CD4-positive, alpha-beta memory T cell (primary cell): ENCODE measurements around the gene ROM1. TPM values are rescaled to one million over a fixed set of nuclear protein-coding genes. Genes with fewer than 3 reads are reported as not detected.
A peak's percentile ranks its signal among the peaks of the same experiment; 100 is the strongest.
"Not testable (repeated sequence)": the region's sequence is repeated elsewhere in the genome, so short reads cannot be mapped to it uniquely, and the experiment has no call there.

ENCODE experiments used
- CTCF ChIA-PET: fragments of 350-600 bp; sonication (Branson Sonifier 250); formaldehyde crosslinking; loops from one replicate; lab custom pipeline; 2021; ENCODE audit warnings: inconsistent platforms; ENCODE audit not compliant: partially characterized antibody; lab: Charles Lee
- POLR2A ChIA-PET: fragments of 350-600 bp; sonication (Branson Sonifier 250); formaldehyde crosslinking; loops from one replicate; lab custom pipeline; 2021; ENCODE audit not compliant: partially characterized antibody; lab: Charles Lee
- DNase-seq, 5 donors: peaks; one replicate each; pipeline versions ENCODE4 v3.0.0 to v3.0.0-alpha.2; 2020 to 2022; ENCODE audit warnings: mixed read lengths in 1 of 5
- H3K27ac ChIP-seq: one replicate; pipeline ENCODE4 v1.7.0; 2013; ENCODE audit warnings: low read depth, low read length
- H3K27me3 ChIP-seq: 2 replicates; pipeline ENCODE4 v1.7.0; 2013; ENCODE audit warnings: mild to moderate bottlenecking, low read length, moderate library complexity; ENCODE audit not compliant: insufficient read depth
- H3K36me3 ChIP-seq: 2 replicates; pipeline ENCODE4 v1.7.0; 2013; ENCODE audit warnings: mild to moderate bottlenecking, low read length, moderate library complexity; ENCODE audit not compliant: insufficient read depth
- H3K4me1 ChIP-seq: 2 replicates; pipeline ENCODE4 v1.7.0; 2013; ENCODE audit warnings: mild to moderate bottlenecking, low read length, moderate library complexity; ENCODE audit not compliant: insufficient read depth
- H3K4me3 ChIP-seq, 2 donors: one replicate each; pipeline ENCODE4 v1.7.0; 2013; ENCODE audit warnings: low read length in 2 of 2, mild to moderate bottlenecking in 1 of 2
- H3K9me3 ChIP-seq, 2 donors: one replicate each; pipeline ENCODE4 v1.7.0; 2013; ENCODE audit warnings: low read length in 2 of 2, control low read depth in 1 of 2; ENCODE audit not compliant: control insufficient read depth in 1 of 2
- H3K27ac Mint-ChIP-seq, 7 donors: one replicate each; pipeline ENCODE4 v1.8.0; 2020 to 2021; ENCODE audit warnings: mixed read lengths in 7 of 7, mild to moderate bottlenecking in 6 of 7, inconsistent platforms in 3 of 7, moderate library complexity in 3 of 7
- H3K27me3 Mint-ChIP-seq, 2 donors: one replicate each; pipeline ENCODE4 v1.8.0; 2020 to 2021; ENCODE audit warnings: mixed read lengths in 2 of 2
- H3K36me3 Mint-ChIP-seq, 2 donors: one replicate each; pipeline ENCODE4 v1.8.0; 2020 to 2021; ENCODE audit warnings: mixed read lengths in 2 of 2, inconsistent platforms in 1 of 2, mild to moderate bottlenecking in 1 of 2
- H3K4me1 Mint-ChIP-seq, 4 donors: one replicate each; pipeline ENCODE4 v1.8.0; 2020 to 2021; ENCODE audit warnings: mixed read lengths in 4 of 4, mild to moderate bottlenecking in 1 of 4
- H3K4me3 Mint-ChIP-seq, 8 donors: one replicate each; pipeline ENCODE4 v1.8.0; 2020 to 2021; ENCODE audit warnings: mixed read lengths in 8 of 8, mild to moderate bottlenecking in 7 of 8, moderate library complexity in 6 of 8, inconsistent platforms in 3 of 8
- H3K9me3 Mint-ChIP-seq, 8 donors: one replicate each; pipeline ENCODE4 v1.8.0; 2020 to 2021; ENCODE audit warnings: mixed read lengths in 8 of 8, mild to moderate bottlenecking in 5 of 8, inconsistent platforms in 3 of 8, moderate library complexity in 1 of 8
- intact Hi-C: fragments of 100-400 bp; cut with micrococcal nuclease; formaldehyde crosslinking; loops from one replicate; pipeline ENCODE4 v1.15.1; 2023
- polyA plus RNA-seq, 2 donors: library from polyadenylated mRNA; unstranded; fragments of 300-500 nt; fragmentation: Illumina TruSeq; gene quantifications; one replicate each; pipeline ENCODE4 v1.2.3, GENCODE V29; 2021
- total RNA-seq, 2 experiments: library from RNA; stranded (reverse); gene quantifications; one replicate each; pipeline ENCODE4 v1.2.3, GENCODE V29; 2021

Gene ROM1
- total and polyA plus RNA-seq, 4 experiments from 2014 or later, result 0.98 to 1.9 (median 1.3) TPM

GRCh38 chr11:62580959-62581715 lies 31.9 kb upstream of the ROM1 start:
- CTCF ChIA-PET, result interaction anchor here (0.6 to 1.4 kb wide), 3 partner anchors 8 to 29 kb away, joined by 3 to 4 read pairs (median 3); no protein-coding TSS in a partner anchor
- H3K36me3 Mint-ChIP-seq, result peaks cover 18 to 31% of the 10 kb centered on the region in 2 donors

GRCh38 chr11:62581735-62582134 lies 31.3 kb upstream of the ROM1 start:
- intact Hi-C loops, H3K9me3 ChIP-seq, H3K27me3 Mint-ChIP-seq, H3K4me1 ChIP-seq, H3K27me3 ChIP-seq, H3K4me3 ChIP-seq, H3K27ac ChIP-seq, DNase-seq, H3K9me3 Mint-ChIP-seq, H3K4me3 Mint-ChIP-seq, H3K27ac Mint-ChIP-seq, H3K4me1 Mint-ChIP-seq: not testable (repeated sequence)
- ChIA-PET POLR2A (interaction anchor here (2.1 kb wide), 1 partner anchor 10 kb away, joined by 9 read pairs; the partner anchor contains the start of gene TUT1), CTCF (interaction anchor here (1.2 to 1.4 kb wide), 3 partner anchors 10 to 242 kb away, joined by 3 to 4 read pairs (median 4); no protein-coding TSS in a partner anchor)
- peaks cover 14 to 29% of the 10 kb centered on the region in 2 donors for H3K36me3 Mint-ChIP-seq
- peaks cover 41% of the 10 kb centered on the region for H3K36me3 ChIP-seq

More at GRCh38 chr11:62580959-62581715, 31.9 kb upstream of the ROM1 start:
- Mint-ChIP-seq H3K27ac (peak overlapping the region in 2 of 7 donors; percentile 57 to 60), H3K9me3 (no peaks in the 10 kb centered on the region), H3K27me3 (no peaks in the 10 kb centered on the region), H3K4me3 (no peak overlapping the region), H3K4me1 (peaks cover 0 to 7% (median 6%) of the 10 kb centered on the region in 4 donors)
- Histone ChIP-seq H3K4me3 (no peak overlapping the region), H3K36me3 (peaks cover 45% of the 10 kb centered on the region), H3K27ac (no peak overlapping the region), H3K9me3 (no peaks in the 10 kb centered on the region), H3K27me3 (no peaks in the 10 kb centered on the region), H3K4me1 (no peaks in the 10 kb centered on the region)
- intact Hi-C loops, result no loop called here
- DNase-seq, result no peak
- POLR2A ChIA-PET, result no interaction called here

GRCh38 chr11:62585356-62585755 lies 27.7 kb upstream of the ROM1 start:
- Histone ChIP-seq H3K36me3 (peaks cover 44% of the 10 kb centered on the region), H3K4me1 (peaks cover 12% of the 10 kb centered on the region)
- H3K9me3 ChIP-seq, DNase-seq, H3K4me3 Mint-ChIP-seq, H3K27me3 ChIP-seq, H3K9me3 Mint-ChIP-seq, intact Hi-C loops, H3K27ac ChIP-seq, H3K4me3 ChIP-seq, H3K27me3 Mint-ChIP-seq: not testable (repeated sequence)
- peaks cover 8 to 19% (median 14%) of the 10 kb centered on the region in 4 donors for H3K4me1 Mint-ChIP-seq
- H3K36me3 Mint-ChIP-seq, result peaks cover 11 to 28% of the 10 kb centered on the region in 2 donors
- ChIA-PET POLR2A (interaction anchor here (1.2 kb wide), 1 partner anchor 80 kb away, joined by 3 read pairs; the partner anchor contains the start of genes C11orf98 and CSKMT), CTCF (interaction anchor here (1.4 kb wide), 1 partner anchor 109 kb away, joined by 4 read pairs; no protein-coding TSS in a partner anchor)
- peak overlapping the region in 1 of 7 donors; percentile 24 for H3K27ac Mint-ChIP-seq

- no peak for DNase-seq
- H3K4me1 Mint-ChIP-seq, result peaks cover 23 to 49% (median 35%) of the 10 kb centered on the region in 4 donors
- ChIA-PET CTCF (interaction anchor here (0.6 to 1.5 kb wide), 6 partner anchors 8 to 194 kb away, joined by 3 to 7 read pairs (median 4); partner anchors contain the start of gene EEF1G), POLR2A (interaction anchor here (1.0 to 4.3 kb wide), 8 partner anchors 10 to 251 kb away, joined by 3 to 99 read pairs (median 5); partner anchors contain the start of genes BSCL2, C11orf98, CSKMT and EEF1G)
- Histone ChIP-seq H3K4me1 (peaks cover 41% of the 10 kb centered on the region), H3K4me3 (no peak overlapping the region), H3K9me3 (no peaks in the 10 kb centered on the region), H3K36me3 (peaks cover 30% of the 10 kb centered on the region), H3K27me3 (no peaks in the 10 kb centered on the region), H3K27ac (no peak overlapping the region)
- no peaks in the 10 kb centered on the region for H3K27me3 Mint-ChIP-seq
- peak overlapping the region in 3 of 8 donors; percentile 9 to 49 (median 48) for H3K4me3 Mint-ChIP-seq
- H3K9me3 Mint-ChIP-seq, result peaks cover 0 to 8% (median 0%) of the 10 kb centered on the region in 8 donors
- intact Hi-C loops, result no loop called here
- H3K27ac Mint-ChIP-seq, result peak overlapping the region in 5 of 7 donors; percentile 15 to 87 (median 60)
- H3K36me3 Mint-ChIP-seq, result peaks cover 11 to 40% of the 10 kb centered on the region in 2 donors
These were observed 24.0 kb upstream of the ROM1 start for GRCh38 chr11:62588966-62589637.

GRCh38 chr11:62591448-62592145 lies 21.5 kb upstream of the ROM1 start, which contains the start of gene TUT1:
Gene TUT1, minus strand, starts transcription at chr11:62591523. Its CDS starts 38 bp downstream, at chr11:62591485.
- Mint-ChIP-seq H3K9me3 (peaks cover 0 to 8% (median 0%) of the 10 kb centered on the region in 8 donors), H3K4me3 (peak within 1 kb of the TSS; percentile 89 to 98 (median 95)), H3K27ac (peak within 1 kb of the TSS; percentile 87 to 98 (median 98)), H3K36me3 (peaks cover 31 to 58% of the 10 kb centered on the region in 2 donors), H3K27me3 (no peaks in the 10 kb centered on the region), H3K4me1 (peaks cover 26 to 69% (median 44%) of the 10 kb centered on the region in 4 donors)
- H3K4me3 ChIP-seq, result peak within 1 kb of the TSS; percentile 69 to 87
- peak; percentile 96 to 98 (median 98) for DNase-seq
- ChIA-PET CTCF (interaction anchor here (0.7 to 6.3 kb wide), 44 partner anchors 8 to 289 kb away, joined by 3 to 86 read pairs (median 5); partner anchors contain the start of genes B3GAT3, C11orf98, CSKMT and EEF1G), POLR2A (interaction anchor here (0.6 to 12.0 kb wide), 66 partner anchors 9 to 1680 kb away, joined by 3 to 494 read pairs (median 6); partner anchors contain the start of genes AHNAK, B3GAT3, BSCL2 and C11orf98)
- peaks cover 43% of the 10 kb centered on the region for H3K4me1 ChIP-seq
- intact Hi-C loops, result loop anchor here (1.0 to 5.0 kb wide), 11 partner anchors 8 to 289 kb away; partner anchors contain the start of genes C11orf98, CSKMT, EML3 and GANAB
- no peaks in the 10 kb centered on the region for H3K27me3 ChIP-seq
- H3K27ac ChIP-seq, result peak within 1 kb of the TSS; percentile 87
- H3K9me3 ChIP-seq, result no peaks in the 10 kb centered on the region
- peaks cover 47% of the 10 kb centered on the region for H3K36me3 ChIP-seq
